GM20431 (cell line): ENCODE results near the gene LIPI.
"Not testable (repeated sequence)": the region's sequence is repeated elsewhere in the genome, so short reads cannot be mapped to it uniquely, and the experiment has no call there.

ENCODE experiments used
- in situ Hi-C: fragments of 300-500 bp; cut with MseI, MboI; formaldehyde crosslinking; loops from one replicate; pipeline ENCODE4 v1.15.0; 2020; ENCODE audit warnings: low sequenced_read_pairs; ENCODE audit not compliant: unreplicated experiment

LIPI gene

GRCh38 chr21:14120091-14120734 is 90.5 kb downstream of the LIPI start:
- in situ Hi-C loops: no loop called here

DNA sequence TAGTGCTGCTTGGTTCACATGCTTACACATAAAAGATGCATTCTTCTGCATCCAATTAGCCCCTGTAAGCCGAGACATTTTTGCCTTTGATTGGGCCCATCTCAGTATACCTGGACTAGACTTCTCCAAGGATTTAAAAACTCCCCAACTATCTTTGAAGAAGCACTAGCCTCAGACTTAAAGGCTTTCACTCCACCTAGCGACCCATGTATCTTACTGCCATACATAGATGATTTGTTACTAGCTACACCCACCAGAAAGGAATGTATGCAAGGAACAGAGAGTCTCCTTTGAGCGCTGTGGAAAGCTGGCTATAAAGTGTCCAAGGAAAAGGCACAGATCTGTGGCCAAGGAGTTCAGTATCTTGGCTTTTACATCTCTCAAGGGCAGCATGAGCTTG is 91.7 kb downstream of the LIPI start:
- in situ Hi-C loops: no loop called here

DNA sequence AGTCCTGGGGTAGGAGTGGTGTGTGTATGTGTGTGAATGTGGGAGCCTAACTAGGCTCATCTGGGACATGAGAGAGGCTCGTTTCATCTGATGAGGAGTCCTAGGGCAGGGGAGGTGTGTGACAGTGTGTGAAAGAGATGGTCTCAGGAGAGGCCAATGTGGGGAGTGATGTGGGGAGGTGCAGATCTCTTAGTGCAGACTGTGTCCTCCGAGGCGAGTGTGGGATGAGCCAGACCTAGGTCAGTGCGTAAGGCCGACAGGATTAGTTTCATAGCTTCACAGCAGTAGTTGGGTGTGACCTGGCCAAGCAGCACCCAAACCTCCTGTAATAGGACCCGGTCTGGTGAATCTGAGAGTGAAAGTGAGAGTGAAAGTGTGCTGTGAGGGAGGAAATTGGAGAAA is 94.7 kb downstream of the LIPI start:
- in situ Hi-C loops: no loop called here

- in situ Hi-C loops: no loop called here
Measured at GRCh38 chr21:14115646-14116045, 95.1 kb downstream of the LIPI start.

- in situ Hi-C loops: no loop called here
Measured at GRCh38 chr21:14114251-14114650, 96.5 kb downstream of the LIPI start.

GRCh38 chr21:14104564-14104963 is 106.2 kb downstream of the LIPI start:
- in situ Hi-C loops: not testable (repeated sequence)

DNA sequence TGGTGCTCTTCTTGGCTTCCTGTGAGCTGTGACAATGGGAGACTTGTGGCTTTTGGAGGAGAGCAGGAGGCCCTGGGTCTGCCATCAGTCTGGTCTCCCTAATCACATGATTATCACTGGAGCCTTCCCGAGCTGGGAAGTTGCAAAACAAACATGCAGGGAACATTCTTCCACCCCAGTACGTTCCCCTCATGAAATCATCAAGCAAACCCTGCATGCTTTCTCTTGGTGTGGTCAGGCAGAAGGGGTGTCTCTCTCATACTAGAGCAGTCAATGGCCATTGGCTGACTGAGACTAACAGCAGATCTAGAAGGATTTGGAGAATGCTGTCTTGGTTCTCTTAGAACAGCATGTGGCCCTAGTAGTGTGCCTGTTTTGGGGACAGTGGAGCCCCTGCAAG is 111.2 kb downstream of the LIPI start:
- in situ Hi-C loops: no loop called here

GRCh38 chr21:14097881-14098499 is 112.8 kb downstream of the LIPI start:
- in situ Hi-C loops: no loop called here

GRCh38 chr21:14096577-14096976 is 114.2 kb downstream of the LIPI start:
- in situ Hi-C loops: no loop called here

DNA sequence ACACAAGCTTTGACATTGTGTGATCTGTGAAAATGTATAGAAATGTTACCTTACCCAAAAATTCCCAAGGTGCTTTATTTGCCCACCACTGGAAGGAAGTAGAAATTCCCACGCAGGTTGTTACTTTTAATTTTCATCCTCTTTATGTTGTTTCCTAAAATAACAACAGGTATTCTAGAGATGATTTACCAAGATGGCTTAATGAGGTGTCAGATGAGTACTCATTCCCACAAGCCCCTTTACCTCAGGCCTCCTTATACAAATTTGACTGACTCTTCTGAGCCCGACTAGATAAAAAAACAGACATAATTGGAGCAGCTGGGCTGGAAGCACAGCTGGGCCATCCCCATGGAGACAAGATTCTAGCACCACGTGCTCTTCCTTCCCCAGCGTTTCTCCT is 114.6 kb downstream of the LIPI start:
- in situ Hi-C loops: no loop called here

GRCh38 chr21:14095056-14095455 is 115.7 kb downstream of the LIPI start:
- in situ Hi-C loops: no loop called here

DNA sequence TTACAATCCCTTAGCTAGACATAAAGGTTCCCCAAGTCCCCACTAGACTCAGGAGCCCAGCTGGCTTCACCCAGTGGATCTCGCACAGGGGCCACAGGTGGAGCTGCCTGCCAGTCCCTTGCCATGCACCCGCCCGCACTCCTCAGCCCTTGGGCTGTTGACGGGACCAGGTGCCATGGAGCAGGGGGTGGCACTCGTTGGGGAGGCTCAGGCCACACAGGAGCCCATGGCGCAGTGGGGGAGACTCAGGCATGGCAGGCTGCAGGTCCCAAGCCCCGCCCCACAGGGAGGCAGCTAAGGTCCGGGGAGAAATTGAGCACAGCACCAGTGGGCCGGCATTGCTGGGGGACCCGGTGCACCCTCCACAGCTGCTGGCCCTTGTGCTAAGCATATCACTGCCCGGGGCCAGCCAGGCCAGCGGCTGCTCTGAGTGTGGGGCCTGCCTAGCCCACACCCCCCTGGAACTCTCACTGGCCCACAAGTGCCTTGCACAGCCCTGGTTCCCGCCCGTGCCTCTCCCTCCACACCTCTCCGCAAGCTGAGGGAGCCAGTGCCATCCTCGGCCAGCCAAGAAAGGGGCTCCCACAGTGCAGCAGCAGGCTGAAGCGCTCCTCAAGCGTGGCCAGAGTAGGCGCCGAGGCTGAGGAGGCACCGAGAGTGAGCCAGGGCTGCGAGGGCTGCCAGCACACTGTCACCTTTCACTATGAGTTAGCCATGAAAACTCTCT is 117.8 kb downstream of the LIPI start:
- in situ Hi-C loops: no loop called here

GRCh38 chr21:14090184-14090583 is 120.6 kb downstream of the LIPI start:
- in situ Hi-C loops: not testable (repeated sequence)

DNA sequence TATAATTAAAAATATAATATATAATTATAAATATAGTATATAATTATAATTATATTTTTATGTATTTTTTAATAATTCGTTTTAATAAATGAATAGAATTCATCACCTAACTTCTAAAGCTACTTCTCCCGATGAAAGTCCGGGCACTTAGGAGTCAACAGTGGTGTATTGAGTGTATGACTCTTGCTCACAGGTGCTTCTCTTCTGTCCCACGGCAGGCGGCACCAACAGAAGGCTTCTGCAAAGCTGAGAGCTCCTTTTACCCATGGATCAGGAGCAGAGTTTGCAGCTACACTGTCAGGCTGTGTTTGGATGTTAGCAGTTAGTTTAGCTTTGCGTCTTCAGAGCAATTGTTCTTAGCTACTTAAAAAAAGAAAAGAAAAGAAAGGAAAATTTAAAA is 122.4 kb downstream of the LIPI start:
- in situ Hi-C loops: no loop called here

- in situ Hi-C loops: no loop called here
Measured at GRCh38 chr21:14086553-14086952, 124.2 kb downstream of the LIPI start.

- in situ Hi-C loops: no loop called here
Measured at GRCh38 chr21:14084701-14085100, 126.1 kb downstream of the LIPI start.

DNA sequence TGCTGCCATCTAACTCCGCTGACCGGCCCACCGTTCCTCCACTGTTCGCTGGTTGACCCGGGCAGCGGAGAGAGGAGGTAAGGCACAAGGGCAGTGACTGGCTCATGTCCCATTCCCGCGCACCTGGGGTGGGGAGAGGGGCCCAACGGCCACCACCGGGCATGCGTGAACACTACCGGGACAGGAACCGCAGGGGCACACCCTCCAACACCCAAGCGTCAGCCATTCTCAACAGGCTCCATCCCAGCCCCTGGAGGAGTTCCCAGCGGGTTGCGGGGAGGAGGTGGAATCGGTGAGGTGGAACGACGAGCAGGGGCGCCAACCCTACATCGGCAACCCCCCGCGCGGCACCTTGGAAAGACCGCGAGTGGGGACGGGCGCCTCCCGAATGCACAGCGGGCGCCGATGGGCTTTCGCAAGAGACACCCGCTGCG is 126.7 kb downstream of the LIPI start:
- in situ Hi-C loops: no loop called here

DNA sequence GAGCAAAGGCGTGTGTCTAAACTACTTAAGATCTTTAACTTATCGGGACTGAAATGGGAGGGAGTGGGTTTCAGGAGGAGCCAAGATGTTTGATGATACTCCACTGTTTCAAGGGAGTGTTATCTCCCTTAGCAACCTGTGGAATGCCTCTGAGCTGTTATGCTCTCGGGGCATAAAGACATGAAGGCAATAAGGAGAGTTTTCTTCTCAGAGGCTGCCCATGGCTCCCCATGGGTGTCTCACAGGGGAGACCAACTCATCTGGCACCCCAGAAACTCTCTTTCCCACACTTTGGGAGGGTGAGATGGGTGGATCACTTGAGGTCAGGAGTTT is 130.0 kb downstream of the LIPI start:
- in situ Hi-C loops: no loop called here

GRCh38 chr21:14080040-14080763 is 130.6 kb downstream of the LIPI start:
- in situ Hi-C loops: no loop called here

DNA sequence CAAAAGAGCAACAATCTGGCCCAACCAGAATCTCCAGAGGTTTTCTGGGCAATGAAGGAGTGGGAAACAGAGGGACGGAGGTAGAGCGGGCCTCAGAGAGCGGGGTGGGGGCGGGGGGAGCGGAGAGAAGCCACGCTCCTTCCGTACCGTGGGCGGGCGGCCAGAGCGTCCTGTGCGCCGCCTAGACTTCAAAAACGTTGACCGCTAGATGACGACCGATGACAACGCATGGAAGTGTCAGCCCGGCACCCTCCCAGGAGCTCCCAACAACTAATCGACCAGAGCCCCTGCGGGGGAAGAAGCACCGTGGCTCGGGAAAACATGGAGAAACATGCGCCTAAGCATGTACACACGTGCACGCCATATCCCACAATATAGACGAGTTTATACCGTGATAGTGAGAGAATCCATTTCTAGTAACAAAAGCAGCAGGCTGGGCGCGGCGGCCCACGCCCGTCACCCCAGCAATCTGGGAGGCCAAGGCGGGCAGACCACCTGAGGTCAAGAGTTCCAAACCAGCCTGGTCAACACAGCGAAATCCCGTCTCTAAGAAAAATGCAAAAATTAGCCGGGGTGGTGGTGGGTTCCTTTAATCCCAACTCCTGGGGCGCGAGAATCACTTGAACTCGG is 131.9 kb downstream of the LIPI start:
- in situ Hi-C loops: no loop called here
